GM18505 (cell line): ENCODE results near the gene EHBP1.

Experiments used
- ATAC-seq: cut with Tn5 transposase; IDR thresholded peaks from one replicate; pipeline ENCODE4 v1.9.1; 2021; ENCODE audit not compliant: unreplicated experiment
- POLR2A ChIP-seq: IDR thresholded peaks from 4 replicates; pipeline ENCODE4 v1.6.1; 2011; ENCODE audit warnings: borderline replicate concordance; ENCODE audit not compliant: insufficient read depth, insufficient read length; ENCODE audit errors: extremely low read depth

Gene EHBP1

GRCh38 chr2:63078852-63079606 lies 373.5 kb downstream of the EHBP1 start:
- TF ChIP-seq POLR2A: no peak
- ATAC-seq: no peak

- ATAC-seq: no peak
- no peak for TF ChIP-seq POLR2A
Measured at GRCh38 chr2:63081404-63081803, 375.9 kb downstream of the EHBP1 start.

- no peak for ATAC-seq
Measured at GRCh38 chr2:63086687-63087086, 381.2 kb downstream of the EHBP1 start.

GRCh38 chr2:63092401-63092800 lies 386.9 kb downstream of the EHBP1 start:
- no peak for ATAC-seq
- no peak for TF ChIP-seq POLR2A

More at GRCh38 chr2:63086687-63087086, 381.2 kb downstream of the EHBP1 start:
- TF ChIP-seq POLR2A: no peak

GRCh38 chr2:63092857-63093256 lies 387.3 kb downstream of the EHBP1 start:
- no peak for ATAC-seq
- no peak for TF ChIP-seq POLR2A

GRCh38 chr2:63093502-63093901 lies 388.0 kb downstream of the EHBP1 start:
- TF ChIP-seq POLR2A: no peak
- no peak for ATAC-seq
